IMR-90 (cell line): ENCODE data around the gene PAX9. TPM values are rescaled to one million over a fixed set of nuclear protein-coding genes. Genes with fewer than 3 reads are reported as not detected.

ENCODE experiments used
- ATAC-seq: fragments of 200-7000 bp; cut with Tn5 transposase; 2 replicates; pipeline ENCODE4 v1.9.1; 2020; ENCODE audit warnings: low read depth, mild to moderate bottlenecking, moderate library complexity
- BruUV-seq: library from RNA; stranded (reverse); fragments of 400-500 nt; replicated peaks from 2 replicates; lab custom pipeline; 2021; lab: Mats Ljungman, UMichigan
- CTCF ChIA-PET: fragments of 300-600 bp; formaldehyde crosslinking; extraction: SDS; loops from one replicate; lab custom pipeline; 2021; ENCODE audit warnings: antibody characterized with exemption; lab: Yijun Ruan, JAX
- POLR2A ChIA-PET: fragments of 300-600 bp; sonication (Branson Sonifier 250); formaldehyde crosslinking; loops from one replicate; lab custom pipeline; 2022; ENCODE audit warnings: antibody characterized with exemption; ENCODE audit not compliant: unreplicated experiment; lab: Charles Lee
- DNase-seq: peaks from one replicate; pipeline ENCODE4 v3.0.0; 2013
- H2AFZ ChIP-seq: replicated peaks from 2 replicates; pipeline ENCODE3; 2013; ENCODE audit warnings: low read length, mild to moderate bottlenecking; ENCODE audit not compliant: poor library complexity
- H2AK5ac ChIP-seq: 2 replicates; pipeline ENCODE4 v1.6.1; 2013; ENCODE audit warnings: low read depth, low read length, inconsistent platforms
- H2AK9ac ChIP-seq: replicated peaks from 2 replicates; pipeline ENCODE3; 2013; ENCODE audit warnings: mild to moderate bottlenecking, low read depth, low read length, moderate library complexity; ENCODE audit not compliant: poor library complexity
- H2BK120ac ChIP-seq: 2 replicates; pipeline ENCODE4 v1.6.1; 2013; ENCODE audit warnings: low read depth, low read length, inconsistent platforms
- H2BK15ac ChIP-seq: 3 replicates; pipeline ENCODE4 v1.6.1; 2013; ENCODE audit warnings: low read depth, low read length, inconsistent platforms
- H2BK20ac ChIP-seq: 2 replicates; pipeline ENCODE4 v1.6.1; 2013; ENCODE audit warnings: low read depth, mild to moderate bottlenecking, inconsistent platforms, low read length, moderate library complexity
- H2BK5ac ChIP-seq: 2 replicates; pipeline ENCODE4 v1.6.1; 2013; ENCODE audit warnings: mild to moderate bottlenecking, low read depth, low read length, inconsistent platforms; ENCODE audit not compliant: poor library complexity, severe bottlenecking
- H3K14ac ChIP-seq: replicated peaks from 2 replicates; pipeline ENCODE4 v1.6.1; 2013; ENCODE audit warnings: low read depth, low read length, inconsistent platforms
- H3K18ac ChIP-seq: 2 replicates; pipeline ENCODE4 v1.6.1; 2013; ENCODE audit warnings: low read depth, low read length, control low read depth
- H3K23ac ChIP-seq: 2 replicates; pipeline ENCODE4 v1.6.1; 2013; ENCODE audit warnings: low read depth, low read length, inconsistent platforms
- H3K27ac ChIP-seq: 2 replicates; pipeline ENCODE4 v1.5.1; 2013; ENCODE audit warnings: mild to moderate bottlenecking, control low read depth, low read length; ENCODE audit not compliant: insufficient read depth
- H3K27me3 ChIP-seq: 2 replicates; pipeline ENCODE4 v1.6.1; 2013; ENCODE audit warnings: low read length; ENCODE audit not compliant: control insufficient read depth, insufficient read depth
- H3K36me3 ChIP-seq: 2 replicates; pipeline ENCODE4 v1.6.1; 2013; ENCODE audit warnings: low read length, mixed read lengths; ENCODE audit not compliant: control insufficient read depth, insufficient read depth
- H3K4ac ChIP-seq: 2 replicates; pipeline ENCODE4 v1.6.1; 2013; ENCODE audit warnings: low read depth, low read length, inconsistent platforms
- H3K4me1 ChIP-seq: 2 replicates; pipeline ENCODE4 v1.6.1; 2013; ENCODE audit warnings: low read length, mixed read lengths; ENCODE audit not compliant: control insufficient read depth, insufficient read depth
- H3K4me2 ChIP-seq: 2 replicates; pipeline ENCODE4 v1.6.1; 2013; ENCODE audit warnings: low read depth, mild to moderate bottlenecking, control low read depth, low read length, moderate library complexity
- H3K4me3 ChIP-seq: 2 replicates; pipeline ENCODE4 v1.5.1; 2013; ENCODE audit warnings: low read depth, mild to moderate bottlenecking, control low read depth, low read length, moderate library complexity; ENCODE audit not compliant: insufficient read depth
- H3K56ac ChIP-seq: 2 replicates; pipeline ENCODE4 v1.6.1; 2013; ENCODE audit warnings: low read length, inconsistent platforms; ENCODE audit not compliant: insufficient read depth; ENCODE audit errors: extremely low read depth
- H3K79me1 ChIP-seq, 2 experiments: 2 replicates each; pipeline ENCODE4 v1.6.1; 2013; ENCODE audit warnings: low read length in 2 of 2, inconsistent platforms in 1 of 2, low read depth in 1 of 2
- H3K9ac ChIP-seq: 2 replicates; pipeline ENCODE4 v1.6.1; 2013; ENCODE audit warnings: low read depth, low read length, control low read depth
- H3K9me1 ChIP-seq: 2 replicates; pipeline ENCODE4 v1.6.1; 2013; ENCODE audit warnings: low read length, inconsistent platforms; ENCODE audit not compliant: insufficient read depth
- H3K9me3 ChIP-seq: 2 replicates; pipeline ENCODE4 v1.6.1; 2013; ENCODE audit warnings: low read length; ENCODE audit not compliant: control insufficient read depth, insufficient read depth
- H4K20me1 ChIP-seq: 2 replicates; pipeline ENCODE4 v1.6.1; 2013; ENCODE audit warnings: low read length, inconsistent platforms; ENCODE audit not compliant: insufficient read depth
- H4K5ac ChIP-seq: 2 replicates; pipeline ENCODE4 v1.6.1; 2013; ENCODE audit warnings: mild to moderate bottlenecking, low read depth, low read length, control low read depth
- H4K8ac ChIP-seq, 2 experiments: 2 replicates each; pipeline ENCODE4 v1.6.1; 2013; ENCODE audit warnings: low read depth in 2 of 2, low read length in 2 of 2, control low read depth in 1 of 2, inconsistent platforms in 1 of 2
- H4K91ac ChIP-seq: 2 replicates; pipeline ENCODE4 v1.6.1; 2013; ENCODE audit warnings: low read depth, low read length, inconsistent platforms; ENCODE audit not compliant: insufficient read depth
- BHLHE40 ChIP-seq: fragments of 150-350 bp; IDR thresholded peaks from 2 replicates; pipeline ENCODE4 v1.6.1; 2016; ENCODE audit warnings: mild to moderate bottlenecking, low read depth, low read length
- CEBPB ChIP-seq: IDR thresholded peaks from 2 replicates; pipeline ENCODE4 v1.6.1; 2012; ENCODE audit warnings: low read depth, low read length, improper control_type of control experiment
- CHD1 ChIP-seq: IDR thresholded peaks from 2 replicates; pipeline ENCODE4 v1.6.1; 2012; ENCODE audit warnings: low read depth, low read length, improper control_type of control experiment
- FOS ChIP-seq: fragments of 150-350 bp; IDR thresholded peaks from 2 replicates; pipeline ENCODE4 v1.6.1; 2016; ENCODE audit warnings: low read depth, low read length
- MAFK ChIP-seq: IDR thresholded peaks from 2 replicates; pipeline ENCODE4 v1.6.1; 2012; ENCODE audit warnings: low read depth, low read length, improper control_type of control experiment
- MAZ ChIP-seq: IDR thresholded peaks from 2 replicates; pipeline ENCODE4 v1.6.1; 2012; ENCODE audit warnings: low read depth, mild to moderate bottlenecking, low read length, improper control_type of control experiment, moderate library complexity, borderline replicate concordance
- MXI1 ChIP-seq: IDR thresholded peaks from 2 replicates; pipeline ENCODE4 v1.6.1; 2012; ENCODE audit warnings: low read depth, mild to moderate bottlenecking, low read length, moderate library complexity, borderline replicate concordance
- NFE2L2 ChIP-seq: fragments of 150-350 bp; IDR thresholded peaks from 2 replicates; pipeline ENCODE4 v1.6.1; 2016; ENCODE audit warnings: low read depth, mild to moderate bottlenecking, low read length
- POLR2A ChIP-seq: IDR thresholded peaks from 2 replicates; pipeline ENCODE4 v1.6.1; 2012; ENCODE audit warnings: mild to moderate bottlenecking, low read depth, low read length
- RAD21 ChIP-seq: IDR thresholded peaks from 2 replicates; pipeline ENCODE4 v1.6.1; 2012; ENCODE audit warnings: low read length, improper control_type of control experiment
- RCOR1 ChIP-seq: IDR thresholded peaks from 2 replicates; pipeline ENCODE4 v1.6.1; 2012; ENCODE audit warnings: mild to moderate bottlenecking, low read length, improper control_type of control experiment; ENCODE audit not compliant: insufficient replicate concordance
- RFX5 ChIP-seq: IDR thresholded peaks from 2 replicates; pipeline ENCODE4 v1.8.0; 2012; ENCODE audit warnings: low read depth, mild to moderate bottlenecking, low read length, moderate library complexity
- WGBS, 2 experiments: methylation state at CpG; one replicate each; pipeline versions ENCODE4 v1.1.5 to v1.1.7; 2013; ENCODE audit warnings: missing lambda C conversion rate in 2 of 2; ENCODE audit not compliant: insufficient read length in 1 of 2; ENCODE audit errors: extremely low coverage in 2 of 2; 5-methylcytosine and 5-hydroxymethylcytosine counted together
- dilution Hi-C: fragments of 300-500 bp; cut with HindIII; formaldehyde crosslinking; loops from one replicate; pipeline ENCODE4 v1.14.3; 2018; ENCODE audit warnings: low sequenced_read_pairs; ENCODE audit not compliant: unreplicated experiment
- in situ Hi-C: fragments of 300-500 bp; cut with MboI; formaldehyde crosslinking; loops from 3 replicates; pipeline ENCODE4 v1.14.3; 2019; ENCODE audit warnings: low sequenced_read_pairs, inconsistent platforms, mixed read lengths
- intact Hi-C: fragments of 100-400 bp; cut with micrococcal nuclease; formaldehyde crosslinking; loops from 2 replicates; pipeline ENCODE4 v1.10.0; 2022
- polyA plus RNA-seq, 3 experiments: library from polyadenylated mRNA; depleted of rRNA; stranded (reverse); fragments of >200 nt; gene quantifications; 2 replicates each; pipeline ENCODE4 v1.2.3, GENCODE V29; 2012; ENCODE audit warnings: low replicate concordance in 1 of 3
- total RNA-seq: library from RNA; depleted of rRNA; stranded (reverse); fragments of >200 nt; gene quantifications from 2 replicates; pipeline ENCODE4 v1.2.3, GENCODE V29; 2012
- TF ChIP-seq, protein P1 (sequence below): conservative IDR thresholded peaks from 2 replicates; pipeline ENCODE4 v1.5.1; 2012; ENCODE audit warnings: mild to moderate bottlenecking, low read depth, low read length, improper control_type of control experiment
- TF ChIP-seq, protein P2 (sequence below): fragments of 150-350 bp; IDR thresholded peaks from 2 replicates; pipeline ENCODE4 v1.6.1; 2016; ENCODE audit warnings: low read depth, mild to moderate bottlenecking, low read length, moderate library complexity, borderline replicate concordance
- TF ChIP-seq, protein P3 (sequence below): fragments of 150-350 bp; IDR thresholded peaks from 2 replicates; pipeline ENCODE4 v1.6.1; 2017; ENCODE audit warnings: mild to moderate bottlenecking, antibody characterized with exemption, low read length, low read depth

The PAX9 gene
- total and polyA plus RNA-seq, 2 of the 4 experiments (the other 2 are of a cell fraction), result not detected

DNA sequence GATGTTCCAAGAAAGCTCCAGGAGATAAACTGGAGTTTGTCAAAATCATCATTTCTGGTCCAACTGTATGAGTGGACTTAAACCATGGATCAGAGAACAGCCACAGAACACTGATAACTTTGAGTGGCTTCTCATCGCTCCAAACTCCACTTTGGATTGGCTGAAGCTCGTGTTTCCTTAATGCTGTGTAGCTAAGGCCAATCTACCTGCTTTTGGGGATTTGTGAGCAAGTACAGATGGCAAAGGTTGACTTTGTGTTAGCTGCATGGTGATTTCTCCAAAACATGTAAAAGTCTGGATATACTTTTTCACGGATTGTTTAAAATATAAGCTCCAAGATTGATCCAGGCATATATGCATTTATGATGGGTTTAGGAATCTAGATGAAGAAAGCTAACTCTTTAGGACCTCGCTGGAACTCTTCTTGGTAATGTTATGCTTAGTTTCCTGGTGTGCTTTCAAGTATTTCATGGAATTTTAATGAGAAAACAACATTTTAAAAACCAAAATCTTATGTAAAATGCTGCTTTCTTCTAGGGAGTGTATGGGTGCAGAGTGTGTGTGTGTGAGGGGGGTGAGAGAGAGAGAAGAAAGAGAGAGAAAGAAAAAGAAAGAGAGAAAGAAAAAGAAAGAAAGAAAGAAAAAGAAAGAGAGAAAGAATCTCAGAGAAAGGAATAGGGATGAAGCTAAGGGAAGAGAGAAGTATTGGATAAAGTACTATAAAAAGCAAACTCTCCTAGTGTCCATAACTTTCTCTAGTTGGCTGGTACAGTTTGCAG, 11.6 kb upstream of the PAX9 start:
- no peak overlapping the region for H3K4me2 ChIP-seq
- no peak overlapping the region for H4K5ac ChIP-seq
- no peaks in the 10 kb centered on the region for H4K20me1 ChIP-seq
- H3K9me3 ChIP-seq, result no peaks in the 10 kb centered on the region; the same call in none of the 2 replicates
- no peak overlapping the region for H3K4me3 ChIP-seq
- H3K27ac ChIP-seq, result no peak overlapping the region
- ChIA-PET CTCF (interaction anchor here (0.9 to 2.9 kb wide), 3 partner anchors 292 to 500 kb away, joined by 3 to 11 read pairs (median 3); no protein-coding TSS in a partner anchor), POLR2A (no interaction called here)
- intact Hi-C loops, result loop anchor here (2.0 kb wide), 1 partner anchor 293 kb away; no protein-coding TSS in a partner anchor
- no peaks in the 10 kb centered on the region for H3K36me3 ChIP-seq
- no peak overlapping the region for H2AFZ ChIP-seq
- DNase-seq, result no peak
- H3K27me3 ChIP-seq, result peaks cover 75% of the 10 kb centered on the region
- no CpG with 5 or more reads among the region's 4 CpGs for WGBS, 2 experiments
- no peak overlapping the region for H2AK9ac ChIP-seq
- 0 out of 2 replicates have a peak, but pooled peaks cover 4% of the 10 kb centered on the region for H3K4me1 ChIP-seq
- no peak overlapping the region for H3K23ac ChIP-seq
- no TSS peak for BruUV-seq
- no peak overlapping the region for H3K14ac ChIP-seq
- no peak overlapping the region for H4K91ac ChIP-seq
- dilution Hi-C loops, result no loop called here
- no peak overlapping the region for H3K4ac ChIP-seq
- no peak overlapping the region for H3K18ac ChIP-seq
- no peak overlapping the region for H2BK120ac ChIP-seq
- no peak overlapping the region for H3K56ac ChIP-seq
- H4K8ac ChIP-seq, result no peak overlapping the region
- H3K9me1 ChIP-seq, result no peaks in the 10 kb centered on the region
- ATAC-seq, result no peak
- H2AK5ac ChIP-seq, result no peak overlapping the region
- no peaks in the 10 kb centered on the region for H3K79me1 ChIP-seq
- no peak overlapping the region for H3K9ac ChIP-seq
- H2BK15ac ChIP-seq, result no peak overlapping the region
- in situ Hi-C loops, result loop anchor here (10.0 kb wide), 1 partner anchor 495 kb away; no protein-coding TSS in a partner anchor
- H2BK5ac ChIP-seq, result no peak overlapping the region
- no peak overlapping the region for H2BK20ac ChIP-seq
- TF ChIP-seq FOS, result no peak
- TF ChIP-seq, protein P1, sequence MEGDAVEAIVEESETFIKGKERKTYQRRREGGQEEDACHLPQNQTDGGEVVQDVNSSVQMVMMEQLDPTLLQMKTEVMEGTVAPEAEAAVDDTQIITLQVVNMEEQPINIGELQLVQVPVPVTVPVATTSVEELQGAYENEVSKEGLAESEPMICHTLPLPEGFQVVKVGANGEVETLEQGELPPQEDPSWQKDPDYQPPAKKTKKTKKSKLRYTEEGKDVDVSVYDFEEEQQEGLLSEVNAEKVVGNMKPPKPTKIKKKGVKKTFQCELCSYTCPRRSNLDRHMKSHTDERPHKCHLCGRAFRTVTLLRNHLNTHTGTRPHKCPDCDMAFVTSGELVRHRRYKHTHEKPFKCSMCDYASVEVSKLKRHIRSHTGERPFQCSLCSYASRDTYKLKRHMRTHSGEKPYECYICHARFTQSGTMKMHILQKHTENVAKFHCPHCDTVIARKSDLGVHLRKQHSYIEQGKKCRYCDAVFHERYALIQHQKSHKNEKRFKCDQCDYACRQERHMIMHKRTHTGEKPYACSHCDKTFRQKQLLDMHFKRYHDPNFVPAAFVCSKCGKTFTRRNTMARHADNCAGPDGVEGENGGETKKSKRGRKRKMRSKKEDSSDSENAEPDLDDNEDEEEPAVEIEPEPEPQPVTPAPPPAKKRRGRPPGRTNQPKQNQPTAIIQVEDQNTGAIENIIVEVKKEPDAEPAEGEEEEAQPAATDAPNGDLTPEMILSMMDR, result no peak
- TF ChIP-seq RFX5, result no peak
- no peak for TF ChIP-seq RCOR1
- TF ChIP-seq MAZ, result no peak
- no peak for TF ChIP-seq CEBPB
- no peak for TF ChIP-seq NFE2L2
- TF ChIP-seq MAFK, result no peak
- no peak for TF ChIP-seq RAD21
- TF ChIP-seq CHD1, result no peak
- TF ChIP-seq MXI1, result no peak
- TF ChIP-seq BHLHE40, result no peak
- TF ChIP-seq, protein P2, sequence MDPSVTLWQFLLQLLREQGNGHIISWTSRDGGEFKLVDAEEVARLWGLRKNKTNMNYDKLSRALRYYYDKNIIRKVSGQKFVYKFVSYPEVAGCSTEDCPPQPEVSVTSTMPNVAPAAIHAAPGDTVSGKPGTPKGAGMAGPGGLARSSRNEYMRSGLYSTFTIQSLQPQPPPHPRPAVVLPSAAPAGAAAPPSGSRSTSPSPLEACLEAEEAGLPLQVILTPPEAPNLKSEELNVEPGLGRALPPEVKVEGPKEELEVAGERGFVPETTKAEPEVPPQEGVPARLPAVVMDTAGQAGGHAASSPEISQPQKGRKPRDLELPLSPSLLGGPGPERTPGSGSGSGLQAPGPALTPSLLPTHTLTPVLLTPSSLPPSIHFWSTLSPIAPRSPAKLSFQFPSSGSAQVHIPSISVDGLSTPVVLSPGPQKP, result no peak
- no peak for TF ChIP-seq POLR2A
- TF ChIP-seq, protein P3, sequence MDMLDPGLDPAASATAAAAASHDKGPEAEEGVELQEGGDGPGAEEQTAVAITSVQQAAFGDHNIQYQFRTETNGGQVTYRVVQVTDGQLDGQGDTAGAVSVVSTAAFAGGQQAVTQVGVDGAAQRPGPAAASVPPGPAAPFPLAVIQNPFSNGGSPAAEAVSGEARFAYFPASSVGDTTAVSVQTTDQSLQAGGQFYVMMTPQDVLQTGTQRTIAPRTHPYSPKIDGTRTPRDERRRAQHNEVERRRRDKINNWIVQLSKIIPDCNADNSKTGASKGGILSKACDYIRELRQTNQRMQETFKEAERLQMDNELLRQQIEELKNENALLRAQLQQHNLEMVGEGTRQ, result no peak
